GM12878 (cell line): Measurements from ENCODE around the gene ASB6. TPM values are rescaled to one million over a fixed set of nuclear protein-coding genes. Genes with fewer than 3 reads are reported as not detected.

ENCODE experiments used
- ATAC-seq: fragments of 200-7000 bp; cut with Tn5 transposase; 3 replicates; pipeline ENCODE4 v1.9.1; 2020; ENCODE audit warnings: mild to moderate bottlenecking, moderate library complexity
- BruUV-seq: library from RNA; stranded (reverse); fragments of 400-500 nt; replicated peaks from 2 replicates; lab custom pipeline; 2021; lab: Mats Ljungman, UMichigan
- CTCF ChIA-PET: fragments of 300-600 bp; sonication (Branson Sonifier 250); formaldehyde crosslinking; extraction: SDS; loops from one replicate; lab custom pipeline; 2021; ENCODE audit warnings: inconsistent platforms; lab: Yijun Ruan, JAX
- POLR2A ChIA-PET: fragments of 350-600 bp; formaldehyde crosslinking; extraction: SDS; loops from one replicate; lab custom pipeline; 2021; ENCODE audit warnings: inconsistent platforms; lab: Charles Lee
- RAD21 ChIA-PET: fragments of 300-600 bp; sonication (Branson Sonifier 250); formaldehyde crosslinking; loops from one replicate; lab custom pipeline; 2023; ENCODE audit warnings: antibody characterized with exemption; ENCODE audit not compliant: unreplicated experiment; lab: Charles Lee
- SMC1A ChIA-PET: fragments of 300-600 bp; sonication (Branson Sonifier 250); formaldehyde crosslinking; loops from one replicate; lab custom pipeline; 2023; ENCODE audit not compliant: unreplicated experiment, uncharacterized antibody; lab: Charles Lee
- DNase-seq: peaks from one replicate; pipeline ENCODE4 v3.0.0-alpha.2; 2011; ENCODE audit warnings: low read depth, low spot score
- FAIRE-seq: peaks from 3 replicates; lab custom pipeline; 2011; peaks lifted over from hg19 to GRCh38; lab: Jason Lieb, UNC
- H2AFZ ChIP-seq: 2 replicates; pipeline ENCODE4 v1.6.0; 2011; ENCODE audit warnings: low read depth, low read length, control low read depth; ENCODE audit not compliant: control insufficient read depth
- H3K27ac ChIP-seq: 2 replicates; pipeline ENCODE4 v1.5.1; 2011; ENCODE audit warnings: control low read depth; ENCODE audit not compliant: control insufficient read depth, insufficient read depth
- H3K27me3 ChIP-seq, 2 experiments: replicated peaks in 1 of 2; 2 replicates each; pipeline versions ENCODE4 v1.6.0 to v1.6.1; 2011; ENCODE audit warnings: low read length in 1 of 2; ENCODE audit not compliant: control insufficient read depth in 2 of 2, insufficient read depth in 2 of 2
- H3K36me3 ChIP-seq, 2 experiments: 2 replicates each; pipeline ENCODE4 v1.5.1; 2011; ENCODE audit warnings: low read length in 1 of 2; ENCODE audit not compliant: control insufficient read depth in 2 of 2, insufficient read depth in 2 of 2
- H3K4me1 ChIP-seq: 2 replicates; pipeline ENCODE4 v1.6.1; 2011; ENCODE audit warnings: mild to moderate bottlenecking, low read length, moderate library complexity, mixed read lengths; ENCODE audit not compliant: control insufficient read depth, insufficient read depth
- H3K4me2 ChIP-seq: 2 replicates; pipeline ENCODE4 v1.6.0; 2011; ENCODE audit warnings: control low read depth; ENCODE audit not compliant: control insufficient read depth, insufficient read depth
- H3K4me3 ChIP-seq: fragments of 200-600 bp; sonication (generic); 2 replicates; pipeline ENCODE4 v1.5.1; 2016
- H3K79me2 ChIP-seq: 2 replicates; pipeline ENCODE4 v1.6.0; 2011; ENCODE audit warnings: low read length; ENCODE audit not compliant: control insufficient read depth, insufficient read depth
- H3K9ac ChIP-seq: 2 replicates; pipeline ENCODE4 v1.8.0; 2011; ENCODE audit warnings: low read length, control low read depth, mixed read lengths; ENCODE audit not compliant: control insufficient read depth, insufficient read depth
- H3K9me3 ChIP-seq: replicated peaks from 3 replicates; pipeline ENCODE4 v1.5.1; 2011; ENCODE audit warnings: mild to moderate bottlenecking, low read length; ENCODE audit not compliant: control insufficient read depth, insufficient read depth
- H4K20me1 ChIP-seq: 2 replicates; pipeline ENCODE4 v1.6.0; 2011; ENCODE audit not compliant: control insufficient read depth, insufficient read depth
- CEBPB ChIP-seq, 2 experiments: fragments of 150-350 bp in 1 of 2; IDR thresholded peaks; 2 replicates each; pipeline ENCODE4 v1.6.1; 2012 to 2014; ENCODE audit warnings: low read depth in 2 of 2, low read length in 2 of 2, borderline replicate concordance in 1 of 2, inconsistent platforms in 1 of 2
- CUX1 ChIP-seq: IDR thresholded peaks from 2 replicates; pipeline ENCODE4 v1.6.1; 2012; ENCODE audit warnings: improper control_type of control experiment, low read depth, low read length; ENCODE audit not compliant: insufficient replicate concordance
- KDM1A ChIP-seq: fragments of 200-600 bp; sonication (generic); IDR thresholded peaks from 2 replicates; pipeline ENCODE4 v1.6.1; 2016; ENCODE audit warnings: borderline replicate concordance
- NFXL1 ChIP-seq: fragments of 450-650 bp; IDR thresholded peaks from 2 replicates; pipeline ENCODE4 v1.6.1; 2017; ENCODE audit warnings: antibody characterized with exemption, mild to moderate bottlenecking, borderline replicate concordance
- SMARCA5 ChIP-seq: fragments of 450-650 bp; IDR thresholded peaks from 2 replicates; pipeline ENCODE4 v1.6.1; 2017; ENCODE audit warnings: mild to moderate bottlenecking
- ZNF217 ChIP-seq: fragments of 450-650 bp; IDR thresholded peaks from 2 replicates; pipeline ENCODE4 v1.6.1; 2017; ENCODE audit warnings: antibody characterized with exemption, mild to moderate bottlenecking
- WGBS: methylation state at CpG from one replicate; pipeline ENCODE4 v1.1.6; 2016; ENCODE audit warnings: low lambda C conversion rate; ENCODE audit not compliant: insufficient replicate concordance, insufficient coverage; ENCODE audit errors: missing lambda C conversion rate; 5-methylcytosine and 5-hydroxymethylcytosine counted together
- in situ Hi-C: fragments of 300-500 bp; cut with MboI; formaldehyde crosslinking; loops from 9 replicates; pipeline ENCODE4 v1.14.3; 2018; ENCODE audit warnings: mixed read lengths
- intact Hi-C: fragments of 100-400 bp; cut with micrococcal nuclease; formaldehyde crosslinking; loops from one replicate; pipeline ENCODE4 v1.14.2; 2022; ENCODE audit not compliant: unreplicated experiment
- polyA plus RNA-seq, 11 experiments: library from polyadenylated mRNA; depleted of rRNA in 4 of 11; unstranded in 6 of 11; stranded (reverse) in 5 of 11; fragments of >200 nt; fragmentation: Nextera tagmentation in 4 of 11; fragmentation: Illumina TruSeq in 1 of 11; extraction: Ambion mirVana in 4 of 11; extraction: Trizol in 1 of 11; gene quantifications; 1 replicate in 1 of 11; 2 replicates in 10 of 11; pipeline versions ENCODE4 v1.2.1 to v1.2.3, GENCODE V29; 2011 to 2016; ENCODE audit warnings: inconsistent platforms in 2 of 11, missing spikeins in 2 of 11, low read depth in 1 of 11
- total RNA-seq, 4 experiments: library from RNA; depleted of rRNA in 3 of 4; stranded (reverse); fragments of >200 nt in 3 of 4; fragmentation: Illumina TruSeq in 1 of 4; extraction: Trizol in 1 of 4; gene quantifications; 2 replicates each; pipeline versions ENCODE4 v1.2.1 to v1.2.3, GENCODE V29; 2013 to 2021

ASB6 gene
- total and polyA plus RNA-seq, 10 of the 15 experiments (the other 5 are each of a cell fraction or from before 2014, with no cell fraction given) = 0.80 to 18.2 (median 9.9) TPM

GRCh38 chr9:129604056-129604765 lies 37.7 kb downstream of the ASB6 start:
- Histone ChIP-seq H3K9ac (no peak overlapping the region), H3K27me3 (no peaks in the 10 kb centered on the region), H4K20me1 (no peaks in the 10 kb centered on the region), H3K4me3 (no peak overlapping the region), H2AFZ (no peak overlapping the region), H3K9me3 (no peaks in the 10 kb centered on the region), H3K27ac (no peak overlapping the region), H3K79me2 (no peaks in the 10 kb centered on the region), H3K36me3 (no peaks in the 10 kb centered on the region), H3K4me1 (peaks cover 11% of the 10 kb centered on the region), H3K4me2 (no peak overlapping the region)
- no TSS peak for BruUV-seq
- intact Hi-C loops (loop anchor here (10.0 kb wide), 1 partner anchor 119 kb away; no protein-coding TSS in a partner anchor), in situ Hi-C loops (no loop called here)
- 69% methylated on average over 12 of the region's 12 CpGs for WGBS
- ChIA-PET RAD21 (interaction anchor here (0.8 to 4.4 kb wide), 8 partner anchors 24 to 473 kb away, joined by 3 to 22 read pairs (median 4); no protein-coding TSS in a partner anchor), POLR2A (interaction anchor here (0.6 to 1.5 kb wide), 5 partner anchors 12 to 478 kb away, joined by 3 to 5 read pairs (median 3); no protein-coding TSS in a partner anchor), SMC1A (interaction anchor here (0.8 to 2.5 kb wide), 7 partner anchors 19 to 464 kb away, joined by 3 to 9 read pairs (median 5); no protein-coding TSS in a partner anchor), CTCF (interaction anchor here (1.0 to 4.9 kb wide), 8 partner anchors 8 to 472 kb away, joined by 4 to 34 read pairs (median 6); partner anchors contain the start of gene IER5L)
- DNase-seq (no peak), FAIRE-seq (no peak), ATAC-seq (no peak)
- TF ChIP-seq CEBPB (IDR thresholded peaks at IDR 0.05; ENCODE audit: borderline replicate concordance in 1 of 2, low read depth in 2 of 2, low read length in 2 of 2) (no peak), NFXL1 (0 out of 2 replicates have a peak, but pooled peaks have one; percentile 20), SMARCA5 (peak; percentile 86), KDM1A (no peak), CUX1 (no peak), ZNF217 (0 out of 2 replicates have a peak, but pooled peaks have one; percentile 42)
